Fibroblast of upper back skin (primary cell): ENCODE measurements around the gene IFTAP.
"Not testable (repeated sequence)": the region's sequence is repeated elsewhere in the genome, so short reads cannot be mapped to it uniquely, and the experiment has no call there.

ENCODE experiments used
- DNase-seq: peaks from one replicate; pipeline ENCODE4 v3.0.0-alpha.2; 2013

The IFTAP gene

GRCh38 chr11:36594316-36594989 is at the start of gene IFTAP:
IFTAP (plus strand) TSS chr11:36594502; CDS start chr11:36610104, 15,602 bp downstream.
- DNase-seq = peak; percentile 93

GRCh38 chr11:36550385-36551115 is 43.8 kb upstream of the IFTAP start:
- no peak for DNase-seq

- DNase-seq = not testable (repeated sequence)
Observed at GRCh38 chr11:36557390-36557789, 36.9 kb upstream of the IFTAP start.

GRCh38 chr11:36557991-36558390 is 36.3 kb upstream of the IFTAP start:
- DNase-seq = no peak

GRCh38 chr11:36558571-36559413 is 35.5 kb upstream of the IFTAP start:
- no peak for DNase-seq

- DNase-seq = peak; percentile 64
Observed at GRCh38 chr11:36564376-36565030, 29.8 kb upstream of the IFTAP start.

GRCh38 chr11:36565031-36565610 is 29.2 kb upstream of the IFTAP start:
- no peak for DNase-seq

- DNase-seq = no peak
Observed at GRCh38 chr11:36566407-36567053, 27.8 kb upstream of the IFTAP start.

GRCh38 chr11:36567694-36568093 is 26.6 kb upstream of the IFTAP start, which contains the start of gene RAG1:
RAG1 (plus strand) TSS chr11:36568007; CDS start chr11:36573305, 5,298 bp downstream.
- DNase-seq = no peak

- DNase-seq = no peak
Observed at GRCh38 chr11:36569095-36569494, 25.2 kb upstream of the IFTAP start.

GRCh38 chr11:36574486-36574885 is 19.8 kb upstream of the IFTAP start:
- no peak for DNase-seq

GRCh38 chr11:36577373-36577772 is 16.9 kb upstream of the IFTAP start:
- DNase-seq = no peak

GRCh38 chr11:36577859-36578258 is 16.4 kb upstream of the IFTAP start:
- DNase-seq = peak; percentile 63

GRCh38 chr11:36578458-36578857 is 15.8 kb upstream of the IFTAP start:
- peak; percentile 5 for DNase-seq

- no peak for DNase-seq
Observed at GRCh38 chr11:36581536-36581935, 12.8 kb upstream of the IFTAP start.

- DNase-seq = no peak
Observed at GRCh38 chr11:36583667-36584066, 10.6 kb upstream of the IFTAP start.

GRCh38 chr11:36586543-36586942 is 7.8 kb upstream of the IFTAP start:
- no peak for DNase-seq

- DNase-seq = peak; percentile 31
Observed at GRCh38 chr11:36588099-36588498, 6.2 kb upstream of the IFTAP start.

GRCh38 chr11:36590513-36590912 is 3.8 kb upstream of the IFTAP start:
- no peak for DNase-seq

GRCh38 chr11:36591433-36591832 is 2.9 kb upstream of the IFTAP start:
- no peak for DNase-seq

- no peak for DNase-seq
Observed at GRCh38 chr11:36596880-36597279, 2.6 kb downstream of the IFTAP start.

GRCh38 chr11:36598051-36598450 is 3.7 kb downstream of the IFTAP start, which contains the start of gene RAG2:
RAG2 (minus strand) TSS chr11:36598236; CDS start chr11:36594168, 4,068 bp downstream.
- DNase-seq = no peak
